Tongue (tissue), 3 donors: ENCODE results near the gene SERINC3. TPM values are rescaled to one million over a fixed set of nuclear protein-coding genes. Genes with fewer than 3 reads are reported as not detected.

ENCODE experiments used
- DNase-seq: peaks from one replicate; pipeline ENCODE4 v3.0.0-alpha.2; 2015
- small RNA-seq: library from RNA; depleted of rRNA; stranded (forward); fragments of <200 nt; gene quantifications from one replicate; pipeline ENCODE3, GENCODE V24; 2014; ENCODE audit warnings: low replicate concordance
- total RNA-seq: library from RNA; depleted of rRNA; stranded (reverse); fragments of >200 nt; gene quantifications from one replicate; pipeline ENCODE4 v1.2.3, GENCODE V29; 2014

The SERINC3 gene
- total RNA-seq, 1 donor from 2014 or later = 42.9 TPM

DNA sequence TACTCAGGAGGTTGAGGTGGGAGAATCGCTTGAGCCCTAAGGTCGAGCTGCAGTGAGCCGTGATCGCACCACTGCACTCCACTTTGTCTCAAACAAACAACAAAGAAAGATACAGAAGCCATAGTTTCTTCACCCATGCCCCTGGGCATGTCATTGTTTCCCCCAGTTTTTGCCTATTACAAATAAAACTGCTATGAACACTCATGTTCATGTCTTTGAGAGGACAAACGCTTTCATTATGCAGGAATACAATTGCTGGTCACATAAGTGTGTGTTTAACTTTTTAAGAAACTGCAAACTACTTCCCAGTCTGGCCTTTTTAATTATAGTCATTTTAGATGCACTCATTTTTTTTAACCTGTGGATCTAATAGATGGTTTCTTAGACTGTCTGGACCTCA, 58.4 kb downstream of the SERINC3 start:
- no peak for DNase-seq

DNA sequence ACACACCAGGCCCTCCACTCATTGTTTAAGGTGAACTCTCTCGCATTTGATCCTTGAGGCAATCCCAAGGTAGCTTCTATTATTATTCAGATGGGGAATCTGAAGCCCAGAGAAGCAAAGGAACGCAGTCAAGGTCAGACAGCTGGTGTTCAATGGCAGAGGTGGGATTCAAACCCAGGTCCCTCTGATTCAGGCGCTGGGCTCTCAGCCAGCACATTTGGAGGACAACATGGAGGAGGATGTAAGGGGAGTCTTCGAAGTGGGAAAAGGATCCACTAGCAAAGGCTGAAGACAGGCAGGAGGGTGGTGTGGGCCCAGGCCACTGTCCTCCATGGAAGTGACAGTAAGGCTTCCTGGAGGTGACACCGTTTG, 60.1 kb downstream of the SERINC3 start:
- DNase-seq = no peak

DNA sequence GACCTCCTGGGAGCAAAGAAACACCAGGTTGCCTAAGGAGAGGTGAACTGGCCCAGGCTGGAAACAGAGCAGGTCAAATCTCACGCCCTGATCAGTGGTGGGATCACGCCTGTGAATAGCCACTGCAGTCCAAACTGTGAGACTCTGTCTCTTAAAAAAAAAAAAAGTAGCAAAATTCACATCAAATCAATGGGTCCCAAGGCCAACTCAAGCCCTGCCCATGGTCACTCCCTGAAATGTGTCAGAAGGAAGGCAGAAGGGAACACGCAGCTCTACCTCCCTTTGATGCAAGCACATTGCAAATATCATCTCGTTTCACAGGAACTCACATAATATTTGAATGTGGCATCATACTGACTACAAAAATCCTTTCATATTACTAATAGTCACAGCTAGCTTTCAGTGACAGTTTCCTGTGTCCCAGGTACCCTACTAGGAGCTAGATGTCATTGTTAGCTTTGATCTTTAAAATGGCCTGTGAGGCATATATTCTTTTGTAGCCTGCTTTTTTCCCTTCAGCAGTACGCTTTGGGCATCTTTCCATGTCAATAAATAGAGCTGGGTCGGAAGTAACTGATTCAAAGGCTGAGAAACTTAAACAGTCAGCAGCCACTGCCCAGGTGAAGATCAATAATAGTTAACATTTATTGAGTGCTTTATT, 60.6 kb downstream of the SERINC3 start:
- no peak for DNase-seq

DNA sequence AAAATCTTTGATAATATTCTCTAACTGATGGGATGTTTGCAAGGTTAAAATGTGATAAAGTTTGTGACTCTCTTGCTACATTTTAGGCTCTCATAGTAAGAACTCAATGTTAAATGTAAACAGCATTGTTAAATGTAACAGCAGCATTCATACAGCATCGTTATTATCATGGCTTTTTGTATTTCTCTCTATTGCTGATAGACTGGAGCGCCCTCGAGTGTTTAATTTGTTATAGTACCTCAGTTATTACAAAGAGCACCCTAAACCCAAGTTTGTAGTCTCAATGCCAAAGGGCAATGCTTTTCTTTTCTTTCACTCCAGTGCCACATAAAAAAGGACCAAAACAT, 61.1 kb downstream of the SERINC3 start:
- DNase-seq = peak; percentile 21

DNA sequence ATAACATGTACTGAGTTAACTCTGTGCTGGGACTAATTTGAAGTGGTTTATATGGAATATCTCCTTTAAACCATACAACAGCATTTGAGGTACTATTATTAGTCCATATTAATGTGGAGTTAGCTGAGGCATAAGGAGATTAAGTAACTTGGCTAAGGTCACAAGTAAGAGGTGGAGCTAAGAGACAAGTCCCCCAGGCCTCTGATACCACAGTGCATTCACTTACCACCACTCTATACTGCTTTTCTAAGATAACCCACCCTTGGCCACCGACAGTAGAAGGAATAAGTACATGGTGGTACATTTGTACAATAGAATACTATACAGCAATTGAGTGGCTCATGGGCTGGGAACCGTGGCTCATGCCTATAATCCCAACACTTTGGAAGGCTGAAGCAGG, 62.6 kb downstream of the SERINC3 start:
- no peak for DNase-seq

DNA sequence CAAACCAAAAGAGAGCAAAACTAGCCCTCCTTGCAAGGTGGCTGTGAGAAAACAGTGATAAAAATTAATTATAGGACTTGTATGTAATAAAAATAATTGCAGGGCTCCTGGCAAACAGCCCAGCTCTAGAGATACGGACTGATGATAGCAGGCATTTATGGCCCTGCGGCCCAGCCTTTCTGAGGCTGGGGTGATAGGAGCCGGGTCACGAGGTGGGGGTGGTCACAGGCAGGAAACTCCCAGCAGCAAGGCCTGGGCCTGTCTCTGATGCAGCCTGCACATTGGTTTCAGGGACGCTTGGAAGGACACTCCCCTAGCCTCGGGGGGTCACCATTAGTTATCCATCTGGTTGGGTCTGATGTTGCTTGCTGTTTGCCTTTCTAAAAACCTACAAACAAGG, 64.9 kb downstream of the SERINC3 start:
- no peak for DNase-seq

DNA sequence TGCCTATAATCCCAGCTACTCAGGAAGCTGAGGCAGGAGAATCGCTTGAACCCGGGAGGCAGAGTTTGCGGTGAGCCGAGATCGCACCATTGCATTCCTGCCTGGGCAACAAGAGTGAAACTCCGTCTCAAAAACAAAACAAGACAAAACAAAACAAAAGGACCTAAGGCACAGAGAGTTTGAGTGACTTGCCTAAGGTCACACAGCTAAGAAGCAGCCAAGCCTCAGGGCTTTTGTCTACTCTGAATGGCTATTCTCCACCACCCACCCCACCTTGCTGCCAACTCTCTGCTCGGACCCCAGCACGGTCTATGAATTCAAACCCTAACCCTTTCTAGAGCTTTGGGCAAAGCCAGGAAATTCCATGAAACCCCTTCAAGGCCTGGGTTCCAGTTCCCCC, 65.3 kb downstream of the SERINC3 start:
- DNase-seq = no peak

DNA sequence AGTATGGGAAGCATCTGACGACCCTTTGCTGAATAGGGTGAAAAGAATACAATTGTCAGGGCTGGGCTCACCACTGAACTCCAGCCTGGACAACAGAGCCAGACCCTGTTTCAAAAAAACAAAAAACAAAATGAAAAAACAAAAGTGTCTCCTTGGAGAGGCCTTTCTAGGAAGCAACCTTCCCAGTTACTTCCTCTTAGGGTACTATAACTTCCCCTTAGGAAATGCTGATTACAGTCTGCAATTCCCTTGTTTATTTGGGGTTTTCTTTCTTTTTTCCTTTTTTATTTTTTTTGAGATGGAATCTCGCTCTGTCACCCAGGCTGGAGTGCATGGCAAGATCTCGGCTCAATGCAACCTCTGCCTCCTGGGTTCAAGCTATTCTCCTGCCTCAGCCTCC, 66.7 kb downstream of the SERINC3 start:
- DNase-seq = no peak

DNA sequence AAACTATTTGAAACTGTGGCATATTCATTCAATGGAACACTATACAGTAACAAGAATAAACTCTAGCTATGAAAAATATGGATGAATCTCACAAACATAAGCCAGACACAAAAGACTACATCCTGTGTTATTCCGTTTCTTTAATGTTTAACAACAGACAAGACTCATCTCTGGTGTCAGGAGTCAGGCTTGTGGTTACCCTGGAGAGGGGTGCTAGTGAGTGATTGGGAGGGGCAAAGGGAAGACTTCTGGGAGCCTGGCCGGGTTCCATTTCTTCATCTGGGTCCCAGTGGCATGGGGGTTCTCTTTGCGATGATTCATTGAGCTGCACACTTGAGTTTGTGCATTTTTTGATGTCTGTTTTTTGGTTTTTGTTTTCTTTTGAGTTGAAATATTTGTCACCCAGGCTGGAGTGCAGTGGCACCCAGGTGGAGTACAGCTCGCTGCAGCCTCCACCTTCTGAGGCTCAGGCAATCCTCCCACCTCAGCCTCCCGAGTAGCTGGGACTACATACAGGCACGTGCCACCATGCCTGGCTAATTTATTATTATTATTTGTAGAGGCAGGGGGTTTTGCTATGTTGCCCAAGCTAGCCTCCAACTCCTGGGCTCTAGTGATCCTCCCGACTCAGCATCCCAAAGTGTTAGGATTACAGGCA, 67.4 kb downstream of the SERINC3 start:
- DNase-seq = no peak

DNA sequence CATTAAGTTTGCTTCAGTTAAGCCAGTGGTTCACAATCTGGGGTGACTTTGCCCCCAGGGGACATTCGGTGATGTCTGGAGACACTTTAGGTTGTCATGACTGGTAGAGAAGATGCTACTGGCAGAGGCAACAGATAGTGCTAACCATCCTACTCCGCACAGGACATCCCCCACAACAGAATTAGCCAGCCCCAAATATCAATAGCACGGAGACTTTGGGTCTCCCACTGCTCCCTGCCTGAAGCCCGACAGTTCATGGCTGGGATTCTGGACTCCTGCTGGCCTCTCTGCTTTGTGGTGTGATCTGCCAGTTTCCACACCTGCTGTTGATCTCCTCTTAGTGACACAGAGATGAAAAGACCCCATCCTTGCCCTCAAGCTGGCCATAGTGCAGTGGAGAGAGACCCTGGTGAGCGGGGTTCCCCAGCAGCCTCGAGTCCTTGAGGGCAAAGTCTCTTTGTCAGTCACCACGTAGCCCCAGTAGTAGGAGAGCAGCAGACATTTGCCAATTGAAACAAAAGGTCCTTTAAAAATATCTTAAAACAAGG, 70.9 kb downstream of the SERINC3 start:
- DNase-seq = no peak

DNA sequence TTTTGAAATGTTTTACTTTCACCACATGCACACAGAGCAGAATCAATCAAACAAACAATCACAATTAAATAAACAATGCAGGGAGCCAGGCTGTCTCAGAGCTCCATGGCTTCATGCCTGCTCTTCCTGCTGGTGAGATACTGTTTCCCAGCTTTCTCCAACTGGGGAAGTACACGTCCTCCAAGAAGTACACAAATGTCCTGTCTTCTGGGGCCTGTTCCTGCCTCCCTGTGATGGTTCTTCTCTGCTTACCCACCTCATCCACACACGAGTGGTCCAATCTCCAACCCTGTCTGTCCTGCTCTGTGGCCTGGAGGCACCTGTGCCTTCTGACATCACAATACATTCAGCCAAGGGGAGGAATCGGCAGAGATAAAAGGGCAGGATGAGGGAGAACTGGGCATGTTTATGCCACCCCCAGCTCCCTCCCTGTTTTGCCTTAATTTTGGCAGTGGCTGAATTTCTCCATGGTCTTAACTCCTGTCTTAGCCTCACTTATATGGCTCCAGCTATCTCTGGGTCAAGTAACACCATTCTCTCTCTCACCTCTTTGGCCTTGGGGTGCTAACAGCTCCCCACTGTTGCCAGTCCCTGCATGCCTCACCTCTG, 71.5 kb downstream of the SERINC3 start:
- no peak for DNase-seq

DNA sequence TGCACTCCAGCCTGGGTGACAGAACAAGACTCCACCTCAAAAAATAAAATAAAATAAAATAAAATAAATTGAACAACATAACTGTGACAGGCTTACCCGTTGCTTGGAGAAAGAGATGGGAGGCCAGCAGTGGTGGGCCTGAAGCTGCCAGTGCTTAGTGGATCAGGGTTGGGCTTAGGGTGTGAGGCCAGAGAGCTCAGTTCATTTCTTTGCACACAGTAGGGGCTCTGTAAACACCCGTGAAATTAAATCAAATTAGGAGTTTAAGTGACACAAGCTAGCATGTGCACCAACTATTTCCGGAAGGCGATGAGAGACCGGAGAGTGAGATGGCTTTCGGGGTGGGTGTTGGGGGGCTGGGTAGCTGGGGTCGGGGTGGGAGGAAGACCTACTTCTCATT, 72.0 kb downstream of the SERINC3 start:
- no peak for DNase-seq

DNA sequence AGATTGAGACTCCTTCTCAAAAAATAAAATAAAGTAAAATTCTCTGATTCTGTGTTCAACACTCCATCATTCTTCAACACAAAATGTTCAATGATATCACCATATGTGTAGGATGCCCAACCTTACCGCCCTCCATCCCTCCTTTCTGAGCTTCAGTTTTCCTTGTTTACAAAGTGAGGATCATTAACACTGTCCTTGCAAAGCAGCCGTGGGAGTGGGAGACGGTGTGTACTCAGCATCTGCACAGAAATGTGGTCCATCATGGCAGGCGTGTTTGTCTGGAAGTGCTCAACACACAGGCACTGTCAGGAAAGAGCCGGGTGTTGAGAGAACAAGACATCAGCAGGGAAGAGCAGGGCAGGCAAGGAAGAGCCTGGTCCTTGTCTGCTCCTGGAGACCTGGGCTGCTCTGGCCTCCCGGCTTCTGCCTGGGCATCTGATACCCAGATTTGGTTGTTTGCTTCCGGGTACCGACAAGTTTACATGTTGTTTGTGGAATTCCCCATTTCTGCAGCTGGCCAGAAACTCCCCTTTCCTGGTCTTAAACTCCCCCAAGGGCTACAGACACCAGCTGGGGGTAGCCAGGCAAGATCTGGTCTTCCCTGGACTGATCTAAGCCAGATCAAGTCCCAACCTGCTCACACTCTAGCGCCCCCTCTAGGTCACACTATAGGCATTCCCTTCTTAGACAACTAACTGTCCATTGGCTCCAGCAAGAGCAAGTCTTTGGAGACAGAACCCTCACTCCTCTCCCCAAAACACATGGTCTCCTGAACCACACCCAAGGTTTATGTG, 72.9 kb downstream of the SERINC3 start:
- DNase-seq = peak; percentile 2

DNA sequence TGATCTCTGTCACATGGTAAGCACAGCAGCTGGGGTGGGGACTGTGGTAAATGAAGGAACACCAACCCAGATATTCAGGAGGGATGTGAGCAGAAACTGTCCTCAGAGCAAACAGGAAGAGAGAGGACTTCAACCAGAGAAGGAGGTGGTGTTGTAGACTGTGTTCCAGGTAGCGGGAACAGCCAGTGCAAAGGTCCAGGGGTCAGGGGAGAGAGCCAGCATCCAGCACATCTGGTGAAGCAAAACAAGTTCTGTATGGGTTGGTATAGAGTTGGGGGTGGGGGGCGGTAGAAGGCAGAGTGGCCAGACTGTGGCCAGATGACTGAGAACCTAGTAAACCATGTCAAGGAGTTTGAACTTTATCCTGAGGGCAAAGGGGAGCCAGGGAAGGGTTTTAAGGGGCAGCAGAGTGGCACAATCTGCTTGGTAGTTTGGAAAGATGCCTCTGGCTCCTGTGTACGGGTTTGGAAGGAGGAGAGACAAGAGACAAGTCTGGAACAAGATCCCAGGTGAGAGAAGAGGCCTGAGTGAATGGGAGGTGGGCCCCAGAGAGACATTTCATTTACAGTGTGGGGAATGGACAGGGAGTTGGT, 73.9 kb downstream of the SERINC3 start:
- DNase-seq = no peak

Small RNA genes lying within 50 kb of the gene (small RNA-seq; reads per million reads assigned to genes)
- 0.10 reads per million for gene RPL37AP1

Other genes with a start within 250 kb of the SERINC3 start
- 10.2 TPM for gene FITM2, start 210.9 kb downstream of the SERINC3 start, total RNA-seq
- gene R3HDML, start 185.0 kb downstream of the SERINC3 start, total RNA-seq = not detected
- not detected for gene HNF4A, start 166.4 kb downstream of the SERINC3 start, total RNA-seq
- 4.5 TPM for gene TTPAL, start 46.2 kb downstream of the SERINC3 start, total RNA-seq
- 42.5 TPM for gene PKIG, start 60.5 kb upstream of the SERINC3 start, total RNA-seq
- gene ADA, start 129.6 kb upstream of the SERINC3 start, total RNA-seq = 7.3 TPM
- 0.62 TPM for gene CCN5, start 193.3 kb upstream of the SERINC3 start, total RNA-seq
- gene KCNK15, start 223.8 kb upstream of the SERINC3 start, total RNA-seq = 0.41 TPM